Activated T-cell treated with anti-CD3 and anti-CD28 coated beads, Interleukin-2, amount 50 U/mL, for 24 hours (primary cell): ENCODE results near the gene NTRK2.

Source experiments
- DNase-seq: peaks from one replicate; pipeline ENCODE4 v3.0.0-alpha.2; 2020
- H3K27ac Mint-ChIP-seq: 2 replicates; pipeline ENCODE4 v1.8.0; 2020; ENCODE audit warnings: mild to moderate bottlenecking, mixed read lengths
- H3K27me3 Mint-ChIP-seq: 2 replicates; pipeline ENCODE4 v1.8.0; 2020; ENCODE audit warnings: mixed read lengths
- H3K36me3 Mint-ChIP-seq: 2 replicates; pipeline ENCODE4 v1.8.0; 2020; ENCODE audit warnings: low read depth, mixed read lengths
- H3K4me1 Mint-ChIP-seq: 2 replicates; pipeline ENCODE4 v1.8.0; 2020; ENCODE audit warnings: low read depth, mixed read lengths
- H3K4me3 Mint-ChIP-seq: 2 replicates; pipeline ENCODE4 v1.8.0; 2020; ENCODE audit warnings: mild to moderate bottlenecking, moderate library complexity, mixed read lengths
- H3K9me3 Mint-ChIP-seq: 2 replicates; pipeline ENCODE4 v1.8.0; 2020; ENCODE audit warnings: mixed read lengths

Gene NTRK2

GRCh38 chr9:84983749-84984148 is 314.2 kb downstream of the NTRK2 start:
- DNase-seq, result no peak
- no peaks in the 10 kb centered on the region for H3K9me3 Mint-ChIP-seq
- no peak overlapping the region for H3K4me3 Mint-ChIP-seq
- no peak overlapping the region for H3K27ac Mint-ChIP-seq
- no peaks in the 10 kb centered on the region for H3K4me1 Mint-ChIP-seq
- no peaks in the 10 kb centered on the region for H3K27me3 Mint-ChIP-seq
- no peaks in the 10 kb centered on the region for H3K36me3 Mint-ChIP-seq

DNA sequence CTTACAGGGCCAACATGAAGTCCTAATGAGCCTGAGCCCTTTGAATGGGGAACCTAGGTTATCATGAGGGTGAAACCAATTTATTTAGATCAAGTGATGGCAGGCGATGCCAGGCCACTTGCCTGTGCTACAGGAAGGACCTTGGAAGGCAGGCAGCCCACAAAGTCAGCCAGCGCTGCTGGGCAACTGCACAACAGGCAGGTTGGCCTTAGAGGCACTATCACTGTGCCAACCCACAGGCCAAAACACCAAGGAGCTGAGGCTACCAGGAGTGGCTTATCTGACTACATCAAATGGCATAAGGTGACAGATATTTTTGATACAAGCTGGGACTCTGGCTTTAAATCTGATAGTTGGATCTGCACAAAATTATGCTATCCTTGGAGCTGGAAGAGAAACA is 319.1 kb downstream of the NTRK2 start:
- DNase-seq, result no peak
- H3K4me3 Mint-ChIP-seq, result no peak overlapping the region
- H3K9me3 Mint-ChIP-seq, result no peaks in the 10 kb centered on the region
- no peak overlapping the region for H3K27ac Mint-ChIP-seq
- no peaks in the 10 kb centered on the region for H3K4me1 Mint-ChIP-seq
- no peaks in the 10 kb centered on the region for H3K27me3 Mint-ChIP-seq
- no peaks in the 10 kb centered on the region for H3K36me3 Mint-ChIP-seq

GRCh38 chr9:84990416-84990815 is 320.9 kb downstream of the NTRK2 start:
- Mint-ChIP-seq H3K27ac (no peak overlapping the region), H3K9me3 (no peaks in the 10 kb centered on the region), H3K27me3 (peaks cover 5% of the 10 kb centered on the region), H3K4me3 (no peak overlapping the region), H3K4me1 (no peaks in the 10 kb centered on the region), H3K36me3 (no peaks in the 10 kb centered on the region)
- no peak for DNase-seq

- Mint-ChIP-seq H3K27me3 (peaks cover 5% of the 10 kb centered on the region), H3K36me3 (no peaks in the 10 kb centered on the region), H3K4me3 (no peak overlapping the region), H3K9me3 (no peaks in the 10 kb centered on the region), H3K27ac (no peak overlapping the region), H3K4me1 (no peaks in the 10 kb centered on the region)
- no peak for DNase-seq
These were observed 321.5 kb downstream of the NTRK2 start for GRCh38 chr9:84990850-84991513.

DNA sequence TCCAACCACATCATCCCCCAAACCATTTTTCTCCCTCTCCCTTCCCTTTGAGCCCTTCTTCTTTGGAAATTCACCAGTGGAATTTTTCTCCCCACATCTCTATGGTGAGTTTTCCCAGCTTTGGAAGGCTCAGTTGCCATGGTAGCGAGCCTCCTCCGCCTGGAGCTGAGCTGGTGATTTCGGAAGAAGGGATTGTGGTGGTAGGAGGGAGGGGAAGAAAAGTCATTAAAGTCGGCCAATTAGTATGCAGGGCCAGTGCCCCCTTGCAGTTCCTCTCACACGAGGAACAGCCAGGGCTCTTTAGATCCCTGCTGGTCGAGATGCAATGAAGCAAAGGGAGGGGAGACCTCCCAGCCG is 322.0 kb downstream of the NTRK2 start:
- no peak for DNase-seq
- Mint-ChIP-seq H3K27ac (no peak overlapping the region), H3K4me1 (no peaks in the 10 kb centered on the region), H3K36me3 (no peaks in the 10 kb centered on the region), H3K4me3 (no peak overlapping the region), H3K27me3 (peaks cover 5% of the 10 kb centered on the region), H3K9me3 (no peaks in the 10 kb centered on the region)

DNA sequence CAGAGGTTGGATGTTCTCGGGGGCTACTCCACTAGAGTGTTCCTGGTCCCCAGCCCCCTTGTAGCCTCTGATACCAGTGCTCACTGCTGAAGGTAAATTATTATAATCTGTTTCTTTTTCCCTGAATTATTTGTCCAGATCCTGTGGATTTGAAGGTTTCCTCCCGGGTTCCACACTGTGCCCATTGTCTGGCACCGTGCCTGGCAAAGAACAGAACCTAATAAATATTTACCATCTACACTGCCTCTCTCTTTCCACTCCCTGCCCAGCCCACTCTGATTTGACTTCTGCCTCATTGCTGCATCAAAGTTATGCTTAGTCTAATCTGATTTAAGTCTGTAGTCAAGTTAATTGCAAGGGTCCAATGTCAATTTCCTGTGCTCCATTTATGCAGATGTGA is 322.9 kb downstream of the NTRK2 start:
- no peak for DNase-seq
- H3K36me3 Mint-ChIP-seq, result no peaks in the 10 kb centered on the region
- H3K4me1 Mint-ChIP-seq, result no peaks in the 10 kb centered on the region
- no peak overlapping the region for H3K4me3 Mint-ChIP-seq
- peaks cover 5% of the 10 kb centered on the region for H3K27me3 Mint-ChIP-seq
- H3K9me3 Mint-ChIP-seq, result no peaks in the 10 kb centered on the region
- H3K27ac Mint-ChIP-seq, result no peak overlapping the region

DNA sequence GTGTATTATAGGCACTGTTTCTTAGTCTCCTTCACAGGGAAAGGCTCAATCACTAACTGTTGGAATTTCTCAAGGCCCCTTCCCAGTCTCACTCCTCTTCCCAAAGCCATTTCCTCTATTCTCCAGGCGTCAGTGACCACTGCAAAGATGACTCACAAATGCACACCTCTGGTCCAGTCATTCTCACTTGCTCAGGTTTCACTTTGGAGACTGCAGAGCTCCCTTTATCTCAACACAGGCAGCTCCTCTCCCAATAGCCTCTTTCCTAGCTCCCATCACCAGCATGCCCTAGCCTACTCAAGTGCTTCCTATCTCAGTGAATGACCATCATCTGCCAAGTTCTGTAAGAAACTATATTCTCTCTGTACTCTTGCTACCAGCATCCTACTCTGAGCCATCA is 323.6 kb downstream of the NTRK2 start:
- H3K27me3 Mint-ChIP-seq, result peaks cover 5% of the 10 kb centered on the region
- no peaks in the 10 kb centered on the region for H3K36me3 Mint-ChIP-seq
- no peak for DNase-seq
- H3K4me3 Mint-ChIP-seq, result no peak overlapping the region
- no peaks in the 10 kb centered on the region for H3K4me1 Mint-ChIP-seq
- no peaks in the 10 kb centered on the region for H3K9me3 Mint-ChIP-seq
- no peak overlapping the region for H3K27ac Mint-ChIP-seq

- Mint-ChIP-seq H3K27ac (no peak overlapping the region), H3K36me3 (no peaks in the 10 kb centered on the region), H3K4me3 (no peak overlapping the region), H3K4me1 (no peaks in the 10 kb centered on the region), H3K9me3 (peaks cover 3% of the 10 kb centered on the region), H3K27me3 (peaks cover 9% of the 10 kb centered on the region)
- no peak for DNase-seq
These were observed 326.5 kb downstream of the NTRK2 start for GRCh38 chr9:84996029-84996428.

DNA sequence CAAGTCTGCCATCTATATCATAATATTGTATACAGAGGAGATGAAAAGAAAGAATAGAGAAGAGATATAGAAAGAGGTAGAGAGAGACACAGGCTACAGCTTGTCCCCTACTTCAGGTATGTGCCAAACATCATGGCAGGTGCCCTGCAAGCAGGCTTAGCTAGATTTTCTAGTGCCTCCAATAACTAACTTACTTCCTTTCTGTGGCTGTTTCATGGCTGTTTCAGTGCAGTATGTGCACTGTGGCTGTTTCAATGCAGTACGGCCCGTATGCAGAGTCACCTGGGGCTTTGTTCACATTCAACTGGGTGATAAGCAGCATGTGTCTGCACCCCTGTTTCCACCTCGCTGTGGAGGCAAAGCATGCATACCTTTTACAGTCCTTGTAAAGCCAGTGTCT is 327.2 kb downstream of the NTRK2 start:
- H3K4me1 Mint-ChIP-seq, result no peaks in the 10 kb centered on the region

GRCh38 chr9:84997472-84997871 is 327.9 kb downstream of the NTRK2 start:
- no peak overlapping the region for H3K4me3 Mint-ChIP-seq
- H3K36me3 Mint-ChIP-seq, result no peaks in the 10 kb centered on the region
- DNase-seq, result no peak
- H3K4me1 Mint-ChIP-seq, result no peaks in the 10 kb centered on the region
- peaks cover 3% of the 10 kb centered on the region for H3K9me3 Mint-ChIP-seq
- H3K27ac Mint-ChIP-seq, result no peak overlapping the region
- peaks cover 10% of the 10 kb centered on the region for H3K27me3 Mint-ChIP-seq

More for the DNA sequence above, 327.2 kb downstream of the NTRK2 start:
- Mint-ChIP-seq H3K27me3 (peaks cover 10% of the 10 kb centered on the region), H3K27ac (no peak overlapping the region), H3K36me3 (no peaks in the 10 kb centered on the region), H3K9me3 (peaks cover 3% of the 10 kb centered on the region), H3K4me3 (no peak overlapping the region)
- no peak for DNase-seq

DNA sequence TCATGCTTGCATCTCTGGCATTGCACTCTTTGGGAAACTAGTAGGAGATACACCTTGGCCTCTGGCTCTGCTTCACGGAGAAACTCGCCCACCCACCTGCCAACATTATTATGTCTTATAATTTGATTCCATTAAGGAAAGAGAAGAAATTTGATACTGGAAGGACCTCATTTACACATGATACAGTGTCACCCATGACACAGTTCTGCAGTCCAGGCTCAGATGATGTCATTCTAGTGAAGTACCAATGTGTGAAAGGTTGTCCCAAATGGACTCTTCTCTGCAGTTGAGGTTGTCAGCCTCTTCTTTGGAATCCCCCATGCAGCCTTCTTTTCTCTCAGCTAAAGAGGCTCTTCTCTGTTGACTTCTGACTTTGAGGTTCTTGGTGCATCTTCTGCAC is 329.1 kb downstream of the NTRK2 start:
- H3K4me1 Mint-ChIP-seq, result no peaks in the 10 kb centered on the region
- no peak overlapping the region for H3K27ac Mint-ChIP-seq
- DNase-seq, result no peak
- H3K36me3 Mint-ChIP-seq, result no peaks in the 10 kb centered on the region
- peaks cover 15% of the 10 kb centered on the region for H3K27me3 Mint-ChIP-seq
- H3K4me3 Mint-ChIP-seq, result no peak overlapping the region
- H3K9me3 Mint-ChIP-seq, result peaks cover 3% of the 10 kb centered on the region

DNA sequence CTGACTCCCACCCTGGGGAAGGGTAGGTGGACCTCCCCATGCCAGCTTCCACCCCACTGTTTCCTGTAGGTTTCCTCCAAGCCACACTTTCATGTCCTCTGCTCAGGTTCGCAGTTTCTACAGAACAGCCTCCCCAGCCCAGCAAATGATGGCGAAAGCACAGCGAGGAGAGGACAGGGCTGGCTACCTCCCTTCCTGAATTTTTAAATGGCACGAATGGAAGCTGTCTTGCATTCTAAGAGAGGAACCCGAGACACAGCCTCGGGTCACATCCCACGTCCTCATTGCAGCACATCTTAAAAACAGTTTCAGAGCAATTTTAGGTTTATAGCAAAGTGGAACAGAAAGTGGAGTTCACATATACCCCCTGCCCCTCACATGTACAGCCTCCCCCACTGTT is 330.3 kb downstream of the NTRK2 start:
- Mint-ChIP-seq H3K4me3 (no peak overlapping the region), H3K36me3 (no peaks in the 10 kb centered on the region), H3K27ac (no peak overlapping the region), H3K9me3 (peaks cover 3% of the 10 kb centered on the region), H3K27me3 (peaks cover 11% of the 10 kb centered on the region), H3K4me1 (no peaks in the 10 kb centered on the region)
- DNase-seq, result no peak

DNA sequence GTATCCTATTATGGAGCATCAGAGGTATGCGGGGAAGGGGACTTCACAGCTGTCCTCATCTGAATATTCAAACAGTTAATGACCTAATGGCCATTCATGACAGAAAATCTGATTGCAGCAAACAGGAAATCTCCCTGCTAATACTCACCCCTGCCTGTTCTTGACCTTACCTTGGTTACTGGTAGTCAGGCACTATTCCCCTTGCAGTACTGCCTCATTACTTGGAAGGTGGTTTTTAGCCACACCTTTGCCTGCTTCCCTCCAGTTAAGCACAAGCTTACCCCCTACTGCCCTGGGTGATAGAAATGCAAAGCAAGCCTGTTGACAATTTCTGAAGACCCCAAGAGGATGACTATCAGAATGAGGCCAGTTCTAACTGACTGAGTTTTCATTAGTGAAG is 332.4 kb downstream of the NTRK2 start:
- Mint-ChIP-seq H3K27ac (no peak overlapping the region), H3K4me3 (no peak overlapping the region), H3K4me1 (no peaks in the 10 kb centered on the region), H3K9me3 (peaks cover 3% of the 10 kb centered on the region), H3K27me3 (peaks cover 11% of the 10 kb centered on the region), H3K36me3 (no peaks in the 10 kb centered on the region)
- no peak for DNase-seq

DNA sequence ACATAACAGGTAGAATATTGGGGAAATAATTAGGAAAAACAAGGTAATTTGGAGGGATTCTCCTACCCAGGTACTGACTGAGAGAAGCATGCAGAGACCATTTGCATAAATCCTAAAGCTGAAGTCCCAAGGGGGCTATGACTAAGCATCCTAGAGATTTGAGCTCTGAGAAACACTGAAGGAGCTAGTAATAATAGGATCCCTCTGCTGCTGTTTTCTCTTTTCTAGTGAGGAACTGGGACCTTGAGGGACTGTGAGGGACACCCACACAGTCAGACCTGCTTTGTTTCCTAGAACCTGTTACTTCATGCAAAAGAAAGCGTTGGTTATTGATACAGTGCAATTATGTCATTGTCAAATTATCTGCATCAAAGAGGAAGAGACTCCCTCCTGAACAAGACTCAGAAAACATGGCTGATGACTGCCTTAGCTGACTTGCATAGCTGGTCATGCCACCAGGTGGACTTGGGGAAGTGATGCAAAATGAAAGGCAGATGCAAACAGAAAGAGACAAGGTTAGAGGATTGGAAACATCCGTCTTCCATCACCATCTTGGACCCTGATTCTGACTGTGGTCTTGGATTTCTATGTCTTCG is 335.4 kb downstream of the NTRK2 start:
- H3K4me1 Mint-ChIP-seq, result no peaks in the 10 kb centered on the region
- peaks cover 11% of the 10 kb centered on the region for H3K27me3 Mint-ChIP-seq
- H3K36me3 Mint-ChIP-seq, result no peaks in the 10 kb centered on the region
- no peak overlapping the region for H3K4me3 Mint-ChIP-seq
- no peak for DNase-seq
- H3K9me3 Mint-ChIP-seq, result peaks cover 3% of the 10 kb centered on the region
- no peak overlapping the region for H3K27ac Mint-ChIP-seq

- no peak for DNase-seq
- Mint-ChIP-seq H3K9me3 (no peaks in the 10 kb centered on the region), H3K4me1 (no peaks in the 10 kb centered on the region), H3K4me3 (no peak overlapping the region), H3K27ac (no peak overlapping the region), H3K27me3 (peaks cover 5% of the 10 kb centered on the region), H3K36me3 (no peaks in the 10 kb centered on the region)
These were observed 338.2 kb downstream of the NTRK2 start for GRCh38 chr9:85007748-85008147.

GRCh38 chr9:85008215-85008614 is 338.7 kb downstream of the NTRK2 start:
- H3K36me3 Mint-ChIP-seq, result no peaks in the 10 kb centered on the region
- no peak for DNase-seq
- H3K27me3 Mint-ChIP-seq, result peaks cover 5% of the 10 kb centered on the region
- no peak overlapping the region for H3K27ac Mint-ChIP-seq
- H3K4me1 Mint-ChIP-seq, result no peaks in the 10 kb centered on the region
- H3K9me3 Mint-ChIP-seq, result no peaks in the 10 kb centered on the region
- H3K4me3 Mint-ChIP-seq, result no peak overlapping the region
